Measurements from ENCODE around the gene CA10.

DNA sequence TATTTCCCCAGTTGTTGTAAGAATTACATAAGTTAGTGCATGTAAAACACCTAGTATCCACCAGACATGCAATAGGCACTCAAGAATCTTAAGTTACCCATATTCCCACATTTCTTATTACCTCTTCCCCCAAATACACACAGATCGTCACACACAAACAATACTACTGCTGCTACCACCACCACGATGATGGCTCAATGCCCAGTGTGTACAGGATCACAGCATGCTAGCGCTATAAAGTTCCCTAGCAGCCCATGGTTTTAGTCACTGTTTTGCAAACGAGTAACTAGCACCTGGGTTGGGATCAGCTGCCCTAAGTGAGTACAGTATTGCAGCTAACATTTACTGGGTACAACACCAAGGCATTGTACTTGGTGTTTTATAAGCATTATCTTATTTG, 486.4 kb downstream of the CA10 start:
- TF ChIP-seq, protein P1, sequence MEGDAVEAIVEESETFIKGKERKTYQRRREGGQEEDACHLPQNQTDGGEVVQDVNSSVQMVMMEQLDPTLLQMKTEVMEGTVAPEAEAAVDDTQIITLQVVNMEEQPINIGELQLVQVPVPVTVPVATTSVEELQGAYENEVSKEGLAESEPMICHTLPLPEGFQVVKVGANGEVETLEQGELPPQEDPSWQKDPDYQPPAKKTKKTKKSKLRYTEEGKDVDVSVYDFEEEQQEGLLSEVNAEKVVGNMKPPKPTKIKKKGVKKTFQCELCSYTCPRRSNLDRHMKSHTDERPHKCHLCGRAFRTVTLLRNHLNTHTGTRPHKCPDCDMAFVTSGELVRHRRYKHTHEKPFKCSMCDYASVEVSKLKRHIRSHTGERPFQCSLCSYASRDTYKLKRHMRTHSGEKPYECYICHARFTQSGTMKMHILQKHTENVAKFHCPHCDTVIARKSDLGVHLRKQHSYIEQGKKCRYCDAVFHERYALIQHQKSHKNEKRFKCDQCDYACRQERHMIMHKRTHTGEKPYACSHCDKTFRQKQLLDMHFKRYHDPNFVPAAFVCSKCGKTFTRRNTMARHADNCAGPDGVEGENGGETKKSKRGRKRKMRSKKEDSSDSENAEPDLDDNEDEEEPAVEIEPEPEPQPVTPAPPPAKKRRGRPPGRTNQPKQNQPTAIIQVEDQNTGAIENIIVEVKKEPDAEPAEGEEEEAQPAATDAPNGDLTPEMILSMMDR (IDR thresholded peaks at IDR 0.05; ENCODE audit: low read length) = no peak
- TF ChIP-seq EZH2 (IDR thresholded peaks at IDR 0.05; ENCODE audit: borderline replicate concordance, low read length) = no peak
